Glomerular visceral epithelial cell (primary cell): ENCODE data around the gene MAPK8IP1.

ENCODE experiments used
- DNase-seq: peaks from one replicate; pipeline ENCODE4 v3.0.0-alpha.2; 2016; ENCODE audit errors: extremely low spot score

Gene MAPK8IP1

GRCh38 chr11:45860348-45860747 is 25.1 kb upstream of the MAPK8IP1 start:
- DNase-seq, result no peak

GRCh38 chr11:45860764-45861510 is 24.5 kb upstream of the MAPK8IP1 start:
- DNase-seq, result no peak

GRCh38 chr11:45864041-45864440 is 21.4 kb upstream of the MAPK8IP1 start:
- DNase-seq, result no peak

- no peak for DNase-seq
Measured at GRCh38 chr11:45869551-45869950, 15.9 kb upstream of the MAPK8IP1 start.

- DNase-seq, result no peak
Measured at GRCh38 chr11:45870706-45871105, 14.7 kb upstream of the MAPK8IP1 start.

- no peak for DNase-seq
Measured at GRCh38 chr11:45871638-45872037, 13.8 kb upstream of the MAPK8IP1 start.

- peak; percentile 41 for DNase-seq
Measured at GRCh38 chr11:45872651-45873356, 12.6 kb upstream of the MAPK8IP1 start.

GRCh38 chr11:45876401-45876800 is 9.1 kb upstream of the MAPK8IP1 start:
- no peak for DNase-seq

GRCh38 chr11:45877221-45877620 is 8.2 kb upstream of the MAPK8IP1 start:
- DNase-seq, result no peak

GRCh38 chr11:45877845-45878244 is 7.6 kb upstream of the MAPK8IP1 start:
- no peak for DNase-seq

GRCh38 chr11:45879803-45880686 is 5.4 kb upstream of the MAPK8IP1 start:
- DNase-seq, result peak; percentile 47

- no peak for DNase-seq
Measured at GRCh38 chr11:45880772-45881570, 4.5 kb upstream of the MAPK8IP1 start.

- DNase-seq, result no peak
Measured at GRCh38 chr11:45881708-45882368, 3.6 kb upstream of the MAPK8IP1 start.

- DNase-seq, result no peak
Measured at GRCh38 chr11:45884596-45885185, 760 bp upstream of the MAPK8IP1 start.

GRCh38 chr11:45885921-45886721 is 670 bp downstream of the MAPK8IP1 start:
- DNase-seq, result no peak

- DNase-seq, result no peak
Measured at GRCh38 chr11:45886816-45887520, 1.5 kb downstream of the MAPK8IP1 start.

- no peak for DNase-seq
Measured at GRCh38 chr11:45887587-45887986, 2.1 kb downstream of the MAPK8IP1 start.

GRCh38 chr11:45889555-45889954 is 4.1 kb downstream of the MAPK8IP1 start:
- no peak for DNase-seq

- no peak for DNase-seq
Measured at GRCh38 chr11:45889966-45890365, 4.5 kb downstream of the MAPK8IP1 start.
